NB4 (cell line): ENCODE results near the gene LRFN4.

Experiments used
- DNase-seq: peaks from one replicate; pipeline ENCODE4 v3.0.0; 2010; ENCODE audit warnings: low read depth
- H3K4me3 ChIP-seq: one replicate; pipeline ENCODE4 v1.5.1; 2011; ENCODE audit warnings: mild to moderate bottlenecking, low read depth, low read length, moderate library complexity
- MYC ChIP-seq: IDR thresholded peaks from 2 replicates; pipeline ENCODE4 v1.6.1; 2011; ENCODE audit warnings: low read depth, low read length
- POLR2A ChIP-seq: IDR thresholded peaks from 2 replicates; pipeline ENCODE4 v1.6.1; 2011; ENCODE audit warnings: mild to moderate bottlenecking; ENCODE audit not compliant: insufficient read length; ENCODE audit errors: extremely low read depth
- TF ChIP-seq, protein P1 (sequence below): IDR thresholded peaks from 2 replicates; pipeline ENCODE4 v1.6.1; 2011; ENCODE audit warnings: low read depth, low read length
- TF ChIP-seq, protein P2 (sequence below): IDR thresholded peaks from one replicate; pipeline ENCODE4 v1.5.1; 2012; ENCODE audit warnings: low read depth, low read length

The LRFN4 gene

GRCh38 chr11:66901964-66902390 is 45.1 kb downstream of the LRFN4 start:
- TF ChIP-seq POLR2A = no peak
- TF ChIP-seq MYC = no peak
- TF ChIP-seq, protein P1, sequence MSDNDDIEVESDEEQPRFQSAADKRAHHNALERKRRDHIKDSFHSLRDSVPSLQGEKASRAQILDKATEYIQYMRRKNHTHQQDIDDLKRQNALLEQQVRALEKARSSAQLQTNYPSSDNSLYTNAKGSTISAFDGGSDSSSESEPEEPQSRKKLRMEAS = no peak
- TF ChIP-seq, protein P2, sequence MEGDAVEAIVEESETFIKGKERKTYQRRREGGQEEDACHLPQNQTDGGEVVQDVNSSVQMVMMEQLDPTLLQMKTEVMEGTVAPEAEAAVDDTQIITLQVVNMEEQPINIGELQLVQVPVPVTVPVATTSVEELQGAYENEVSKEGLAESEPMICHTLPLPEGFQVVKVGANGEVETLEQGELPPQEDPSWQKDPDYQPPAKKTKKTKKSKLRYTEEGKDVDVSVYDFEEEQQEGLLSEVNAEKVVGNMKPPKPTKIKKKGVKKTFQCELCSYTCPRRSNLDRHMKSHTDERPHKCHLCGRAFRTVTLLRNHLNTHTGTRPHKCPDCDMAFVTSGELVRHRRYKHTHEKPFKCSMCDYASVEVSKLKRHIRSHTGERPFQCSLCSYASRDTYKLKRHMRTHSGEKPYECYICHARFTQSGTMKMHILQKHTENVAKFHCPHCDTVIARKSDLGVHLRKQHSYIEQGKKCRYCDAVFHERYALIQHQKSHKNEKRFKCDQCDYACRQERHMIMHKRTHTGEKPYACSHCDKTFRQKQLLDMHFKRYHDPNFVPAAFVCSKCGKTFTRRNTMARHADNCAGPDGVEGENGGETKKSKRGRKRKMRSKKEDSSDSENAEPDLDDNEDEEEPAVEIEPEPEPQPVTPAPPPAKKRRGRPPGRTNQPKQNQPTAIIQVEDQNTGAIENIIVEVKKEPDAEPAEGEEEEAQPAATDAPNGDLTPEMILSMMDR = no peak
- H3K4me3 ChIP-seq = no peak overlapping the region
- DNase-seq = no peak

DNA sequence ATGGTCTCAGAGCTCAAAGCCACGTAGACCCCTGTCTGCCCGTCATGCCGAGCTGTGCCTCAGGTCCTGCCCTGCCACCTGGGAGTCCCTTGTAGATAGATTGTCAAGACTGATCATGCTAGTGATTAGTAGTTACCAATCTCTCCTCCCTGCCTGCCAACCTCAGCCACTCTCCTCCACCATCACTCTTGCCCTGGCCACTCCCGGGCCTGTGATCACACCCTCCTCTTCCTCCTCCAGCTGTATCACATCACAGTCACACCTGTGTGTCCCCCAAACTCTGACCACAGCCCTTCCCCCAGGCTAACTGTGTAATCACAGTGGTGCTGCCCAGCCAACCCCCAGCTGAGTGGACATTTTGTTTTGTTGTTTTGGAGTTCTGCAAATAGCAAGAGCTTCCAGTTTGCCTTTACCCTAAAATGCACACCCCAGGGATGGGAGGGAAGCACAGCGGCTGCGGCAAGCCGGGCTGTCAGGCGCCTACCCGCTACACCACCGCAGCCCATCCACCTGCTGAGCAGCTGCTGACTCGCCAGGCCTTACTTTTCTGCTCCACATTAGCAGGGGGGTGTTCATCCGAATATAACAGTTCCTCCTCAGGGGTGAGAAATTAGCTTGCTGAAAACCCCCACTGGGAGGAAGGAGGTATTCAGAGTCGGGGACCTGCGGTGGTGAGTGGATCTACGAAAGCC is 45.8 kb downstream of the LRFN4 start:
- TF ChIP-seq MYC = no peak
- TF ChIP-seq, protein P1 = no peak
- TF ChIP-seq, protein P2 = no peak
- no peak for TF ChIP-seq POLR2A
- H3K4me3 ChIP-seq = no peak overlapping the region

DNA sequence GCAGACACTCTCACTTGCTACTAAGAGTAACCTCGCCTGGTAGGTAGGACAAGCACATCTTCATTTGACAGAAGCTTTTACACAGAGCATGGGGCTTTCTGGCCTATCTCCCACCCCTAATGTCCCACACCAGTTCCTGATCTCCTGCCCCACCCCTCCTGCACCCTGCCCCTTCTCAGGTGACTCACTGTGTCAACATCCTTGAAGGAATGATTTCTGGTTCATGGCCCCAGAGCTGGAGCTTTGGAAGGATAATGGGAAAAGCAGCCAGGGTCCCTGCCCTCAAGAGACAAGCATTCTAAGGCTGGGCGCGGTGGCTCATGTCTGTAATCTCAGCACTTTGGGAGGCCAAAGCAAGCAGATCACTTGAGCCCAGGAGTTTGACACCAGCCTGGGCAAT is 47.2 kb downstream of the LRFN4 start:
- DNase-seq = no peak
- TF ChIP-seq, protein P2 = no peak
- TF ChIP-seq MYC (no peak), POLR2A (no peak)
- TF ChIP-seq, protein P1 = no peak

More for the DNA sequence above, 45.8 kb downstream of the LRFN4 start:
- no peak for DNase-seq

DNA sequence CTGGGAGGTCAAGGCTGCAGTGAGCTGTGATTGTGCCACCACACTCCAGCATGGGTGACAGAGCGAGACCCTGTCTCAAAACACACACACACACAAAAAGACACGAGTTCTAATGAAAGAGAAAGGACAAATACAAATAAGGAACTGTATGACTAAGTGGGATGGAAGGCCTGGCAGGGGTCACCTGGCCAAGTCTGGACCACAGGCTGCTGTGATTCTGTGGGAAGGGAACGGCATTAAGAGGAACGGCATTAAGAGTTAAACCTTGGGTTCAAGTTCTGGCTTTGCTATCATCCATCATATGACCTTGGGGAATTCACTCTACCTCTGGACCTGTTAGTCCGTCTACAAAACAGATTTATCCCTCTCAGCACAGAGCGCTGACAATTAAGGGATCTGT is 47.7 kb downstream of the LRFN4 start:
- TF ChIP-seq, protein P2 = no peak
- TF ChIP-seq, protein P1 = no peak
- TF ChIP-seq MYC (no peak), POLR2A (no peak)
- no peak for DNase-seq
- no peak overlapping the region for H3K4me3 ChIP-seq

More for the DNA sequence above, 47.2 kb downstream of the LRFN4 start:
- no peak overlapping the region for H3K4me3 ChIP-seq

GRCh38 chr11:66904981-66905521 is 48.2 kb downstream of the LRFN4 start:
- no peak for DNase-seq
- H3K4me3 ChIP-seq = no peak overlapping the region
- TF ChIP-seq, protein P2 = no peak
- TF ChIP-seq POLR2A (no peak), MYC (no peak)
- TF ChIP-seq, protein P1 = no peak
